HepG2 (cell line): ENCODE measurements around the gene PLEKHG4B. TPM values are rescaled to one million over a fixed set of nuclear protein-coding genes. Genes with fewer than 3 reads are reported as not detected.

Experiments used
- ATAC-seq: fragments of 200-7000 bp; cut with Tn5 transposase; 3 replicates; pipeline ENCODE4 v1.9.1; 2020; ENCODE audit warnings: mild to moderate bottlenecking, moderate library complexity
- BruUV-seq: library from RNA; stranded (reverse); fragments of 400-500 nt; replicated peaks from 2 replicates; lab custom pipeline; 2021; lab: Mats Ljungman, UMichigan
- CTCF ChIA-PET: fragments of 300-600 bp; formaldehyde crosslinking; extraction: SDS; loops from one replicate; lab custom pipeline; 2021; ENCODE audit warnings: low total read pairs, inconsistent platforms, low intra/inter-chr PET ratio; lab: Yijun Ruan, JAX
- POLR2A ChIA-PET: fragments of 350-600 bp; sonication (Branson Sonifier 250); formaldehyde crosslinking; loops from one replicate; lab custom pipeline; 2020; ENCODE audit warnings: antibody characterized with exemption, inconsistent platforms; lab: Yijun Ruan, JAX
- DNase-seq: peaks from one replicate; pipeline ENCODE4 v3.0.0-alpha.2; 2015; ENCODE audit warnings: low spot score
- FAIRE-seq: peaks from 3 replicates; lab custom pipeline; 2011; peaks lifted over from hg19 to GRCh38; lab: Jason Lieb, UNC
- H2AFZ ChIP-seq: one replicate; pipeline ENCODE4 v1.6.1; 2011; ENCODE audit warnings: low read length, inconsistent platforms
- H3K27ac ChIP-seq: fragments of 300-600 bp; 3 replicates; pipeline ENCODE4 v1.8.0; 2011; ENCODE audit warnings: mixed run types, mild to moderate bottlenecking, mixed read lengths, low read length, inconsistent platforms; ENCODE audit not compliant: insufficient read depth; ENCODE audit errors: extremely low read length
- H3K27me3 ChIP-seq, 2 experiments: fragments of 200-600 bp in 1 of 2; 2 replicates in 1 of 2; 3 replicates in 1 of 2; pipeline versions ENCODE4 v1.6.0 to v1.8.0; 2011; ENCODE audit warnings: low read length in 2 of 2, mild to moderate bottlenecking in 2 of 2, moderate library complexity in 2 of 2, inconsistent platforms in 1 of 2; ENCODE audit not compliant: insufficient read depth in 2 of 2, control insufficient read depth in 1 of 2
- H3K36me3 ChIP-seq, 2 experiments: fragments of 200-600 bp in 1 of 2; replicated peaks in 1 of 2; 2 replicates in 1 of 2; 3 replicates in 1 of 2; pipeline versions ENCODE4 v1.5.1 to v1.8.0; 2011; ENCODE audit warnings: low read length in 2 of 2, inconsistent platforms in 1 of 2; ENCODE audit not compliant: insufficient read depth in 2 of 2, control insufficient read depth in 1 of 2
- H3K4me1 ChIP-seq: 2 replicates; pipeline ENCODE4 v1.5.1; 2012; ENCODE audit warnings: low read length, inconsistent platforms; ENCODE audit not compliant: insufficient read depth
- H3K4me2 ChIP-seq: 2 replicates; pipeline ENCODE4 v1.6.0; 2011; ENCODE audit warnings: low read depth, low read length, inconsistent platforms
- H3K4me3 ChIP-seq, 3 experiments: fragments of 200-600 bp in 1 of 3; sonication (generic), shearing (Covaris generic) in 1 of 3; replicated peaks in 1 of 3; 2 replicates each; pipeline ENCODE4 v1.5.1; 2011 to 2016; ENCODE audit warnings: low read length in 3 of 3, inconsistent platforms in 2 of 3, low read depth in 2 of 3, mild to moderate bottlenecking in 2 of 3, control low read depth in 1 of 3, mixed read lengths in 1 of 3; ENCODE audit not compliant: insufficient read depth in 1 of 3
- H3K79me2 ChIP-seq: one replicate; pipeline ENCODE4 v1.6.1; 2011; ENCODE audit warnings: low read length, inconsistent platforms; ENCODE audit not compliant: insufficient read depth
- H3K9ac ChIP-seq: 2 replicates; pipeline ENCODE4 v1.6.0; 2011; ENCODE audit warnings: mild to moderate bottlenecking, low read depth, low read length, inconsistent platforms; ENCODE audit not compliant: insufficient read depth
- H3K9me3 ChIP-seq: 2 replicates; pipeline ENCODE4 v1.5.1; 2012; ENCODE audit warnings: mild to moderate bottlenecking, low read length
- H4K20me1 ChIP-seq: 2 replicates; pipeline ENCODE4 v1.6.0; 2011; ENCODE audit warnings: inconsistent platforms, mild to moderate bottlenecking, low read length, moderate library complexity; ENCODE audit not compliant: insufficient read depth
- AGO2 ChIP-seq: fragments of 200-400 bp; formaldehyde crosslinking; optimal IDR thresholded peaks from 2 replicates; pipeline ENCODE3; 2017; ENCODE audit warnings: mild to moderate bottlenecking, low read depth, low read length, moderate library complexity
- KAT2B ChIP-seq: fragments of 150-350 bp; IDR thresholded peaks from 2 replicates; pipeline ENCODE4 v1.6.1; 2014; ENCODE audit warnings: low read depth, low read length, borderline replicate concordance
- KLF6 ChIP-seq: IDR thresholded peaks from 2 replicates; pipeline ENCODE4 v1.8.0; 2016; ENCODE audit warnings: missing biosample characterization, missing genetic modification reagents
- MEIS2 ChIP-seq: sonication (generic); formaldehyde crosslinking; IDR thresholded peaks from 2 replicates; pipeline ENCODE4 v1.9.0; 2021; ENCODE audit warnings: mild to moderate bottlenecking, missing genetic modification reagents
- MXD4 ChIP-seq: IDR thresholded peaks from 2 replicates; pipeline ENCODE4 v1.6.1; 2016; ENCODE audit warnings: mild to moderate bottlenecking, missing biosample characterization, missing genetic modification reagents
- PPARG ChIP-seq: conservative IDR thresholded peaks from 2 replicates; pipeline ENCODE4 v1.6.1; 2016; ENCODE audit warnings: missing biosample characterization, missing genetic modification reagents
- RBFOX2 ChIP-seq: fragments of 200-400 bp; formaldehyde crosslinking; IDR thresholded peaks from 2 replicates; pipeline ENCODE4 v1.6.1; 2017; ENCODE audit warnings: low read depth, mild to moderate bottlenecking, low read length
- SMARCE1 ChIP-seq: fragments of 450-650 bp; IDR thresholded peaks from 2 replicates; pipeline ENCODE4 v1.6.1; 2017; ENCODE audit warnings: borderline replicate concordance
- ZNF264 ChIP-seq: sonication (generic); formaldehyde crosslinking; IDR thresholded peaks from 2 replicates; pipeline ENCODE4 v1.4.0; 2020; ENCODE audit warnings: missing genetic modification reagents
- ZNF333 ChIP-seq: sonication (generic); formaldehyde crosslinking; IDR thresholded peaks from 2 replicates; pipeline ENCODE4 v1.4.0; 2020; ENCODE audit warnings: mild to moderate bottlenecking, missing genetic modification reagents, borderline replicate concordance
- ZNF550 ChIP-seq: sonication (generic); formaldehyde crosslinking; IDR thresholded peaks from 2 replicates; pipeline ENCODE4 v1.4.0; 2020; ENCODE audit warnings: mild to moderate bottlenecking, missing genetic modification reagents, borderline replicate concordance
- ZNF841 ChIP-seq: sonication (generic); formaldehyde crosslinking; IDR thresholded peaks from 2 replicates; pipeline ENCODE4 v1.8.1; 2023; ENCODE audit warnings: missing genetic modification reagents, borderline replicate concordance
- WGBS: methylation state at CpG from one replicate; pipeline ENCODE4 v1.1.6; 2017; ENCODE audit warnings: low lambda C conversion rate; 5-methylcytosine and 5-hydroxymethylcytosine counted together
- in situ Hi-C: cut with HindIII; loops from 2 replicates; pipeline ENCODE4 v1.10.0; 2017; ENCODE audit warnings: low pct_unique_long_range_greater_than_20kb; ENCODE audit not compliant: extremely low pct_ligation_motif_present
- intact Hi-C: fragments of 100-400 bp; cut with micrococcal nuclease; formaldehyde crosslinking; loops from one replicate; pipeline ENCODE4 v1.10.0; 2022; ENCODE audit not compliant: unreplicated experiment
- polyA plus RNA-seq, 8 experiments: library from polyadenylated mRNA; depleted of rRNA in 3 of 8; stranded (reverse) in 7 of 8; unstranded in 1 of 8; fragments of >200 nt; fragmentation: Illumina TruSeq in 4 of 8; extraction: Trizol in 4 of 8; gene quantifications; 2 replicates each; pipeline versions ENCODE4 v1.2.1 to v1.2.3, GENCODE V29; 2011 to 2016; ENCODE audit warnings: low read depth in 4 of 8, missing spikeins in 1 of 8, mixed read lengths in 1 of 8; ENCODE audit not compliant: insufficient read depth in 1 of 8
- total RNA-seq, 5 experiments: library from RNA; depleted of rRNA; stranded (reverse); fragments of >200 nt; fragmentation: Illumina TruSeq; extraction: Trizol; gene quantifications; 2 replicates each; pipeline ENCODE4 v1.2.3, GENCODE V29; 2016; ENCODE audit warnings: low read depth in 1 of 5
- TF ChIP-seq, protein P1 (sequence below): sonication (generic); formaldehyde crosslinking; IDR thresholded peaks from 2 replicates; pipeline ENCODE4 v1.4.0; 2020; ENCODE audit warnings: missing genetic modification reagents
- TF ChIP-seq, protein P2 (sequence below): fragments of 450-650 bp; IDR thresholded peaks from 2 replicates; pipeline ENCODE4 v1.6.1; 2017
- TF ChIP-seq, protein P3 (sequence below): sonication (generic); formaldehyde crosslinking; conservative IDR thresholded peaks from 2 replicates; pipeline ENCODE4 v1.5.0; 2020; ENCODE audit warnings: missing genetic modification reagents
- TF ChIP-seq, protein P4 (sequence below): IDR thresholded peaks from 2 replicates; pipeline ENCODE4 v1.6.1; 2016; ENCODE audit warnings: missing genetic modification reagents, missing compliant biosample characterization

Gene PLEKHG4B
- total and polyA plus RNA-seq, 2 of the 13 experiments (the other 11 are each of a cell fraction or from before 2014, with no cell fraction given): 0.09 TPM; not detected in 1

DNA sequence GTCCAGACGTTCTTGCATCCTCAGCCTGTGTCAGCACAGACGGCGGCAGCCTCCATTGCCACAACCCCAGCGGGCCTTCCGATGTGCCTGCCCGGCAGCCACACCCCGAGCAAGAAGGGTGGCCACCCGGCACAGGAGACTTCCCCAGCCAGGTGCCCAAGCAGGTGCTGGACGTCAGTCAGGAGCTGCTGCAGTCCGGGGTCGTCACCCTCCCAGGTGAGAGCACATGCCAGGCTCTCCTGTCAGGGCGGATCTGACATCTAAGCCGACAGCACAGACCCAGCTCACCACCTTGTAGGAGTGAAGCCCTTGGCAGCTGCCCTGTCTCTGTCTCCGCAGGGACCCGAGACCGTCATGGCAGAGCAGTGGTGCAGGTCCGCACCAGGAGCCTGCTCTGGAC is 51.1 kb downstream of the PLEKHG4B start:
- no peak overlapping the region for H3K27ac ChIP-seq
- no peaks in the 10 kb centered on the region for H3K79me2 ChIP-seq
- WGBS: 0% methylated on average over 6 of the region's 17 CpGs
- no peaks in the 10 kb centered on the region for H3K4me1 ChIP-seq
- FAIRE-seq: no peak
- no peak overlapping the region for H3K4me2 ChIP-seq
- CTCF ChIA-PET: no interaction called here
- TF ChIP-seq MEIS2 (CRISPR knock-in tag) (no peak), KLF6 (CRISPR knock-in tag) (no peak), SMARCE1 (no peak), MXD4 (CRISPR knock-in tag) (no peak), ZNF333 (CRISPR knock-in tag) (no peak), KAT2B (no peak), PPARG (CRISPR knock-in tag) (no peak), ZNF264 (no peak), RBFOX2 (no peak), AGO2 (no peak), ZNF841 (CRISPR knock-in tag) (no peak), ZNF550 (CRISPR knock-in tag) (no peak)
- TF ChIP-seq, protein P1, sequence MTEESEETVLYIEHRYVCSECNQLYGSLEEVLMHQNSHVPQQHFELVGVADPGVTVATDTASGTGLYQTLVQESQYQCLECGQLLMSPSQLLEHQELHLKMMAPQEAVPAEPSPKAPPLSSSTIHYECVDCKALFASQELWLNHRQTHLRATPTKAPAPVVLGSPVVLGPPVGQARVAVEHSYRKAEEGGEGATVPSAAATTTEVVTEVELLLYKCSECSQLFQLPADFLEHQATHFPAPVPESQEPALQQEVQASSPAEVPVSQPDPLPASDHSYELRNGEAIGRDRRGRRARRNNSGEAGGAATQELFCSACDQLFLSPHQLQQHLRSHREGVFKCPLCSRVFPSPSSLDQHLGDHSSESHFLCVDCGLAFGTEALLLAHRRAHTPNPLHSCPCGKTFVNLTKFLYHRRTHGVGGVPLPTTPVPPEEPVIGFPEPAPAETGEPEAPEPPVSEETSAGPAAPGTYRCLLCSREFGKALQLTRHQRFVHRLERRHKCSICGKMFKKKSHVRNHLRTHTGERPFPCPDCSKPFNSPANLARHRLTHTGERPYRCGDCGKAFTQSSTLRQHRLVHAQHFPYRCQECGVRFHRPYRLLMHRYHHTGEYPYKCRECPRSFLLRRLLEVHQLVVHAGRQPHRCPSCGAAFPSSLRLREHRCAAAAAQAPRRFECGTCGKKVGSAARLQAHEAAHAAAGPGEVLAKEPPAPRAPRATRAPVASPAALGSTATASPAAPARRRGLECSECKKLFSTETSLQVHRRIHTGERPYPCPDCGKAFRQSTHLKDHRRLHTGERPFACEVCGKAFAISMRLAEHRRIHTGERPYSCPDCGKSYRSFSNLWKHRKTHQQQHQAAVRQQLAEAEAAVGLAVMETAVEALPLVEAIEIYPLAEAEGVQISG: no peak
- TF ChIP-seq, protein P2, sequence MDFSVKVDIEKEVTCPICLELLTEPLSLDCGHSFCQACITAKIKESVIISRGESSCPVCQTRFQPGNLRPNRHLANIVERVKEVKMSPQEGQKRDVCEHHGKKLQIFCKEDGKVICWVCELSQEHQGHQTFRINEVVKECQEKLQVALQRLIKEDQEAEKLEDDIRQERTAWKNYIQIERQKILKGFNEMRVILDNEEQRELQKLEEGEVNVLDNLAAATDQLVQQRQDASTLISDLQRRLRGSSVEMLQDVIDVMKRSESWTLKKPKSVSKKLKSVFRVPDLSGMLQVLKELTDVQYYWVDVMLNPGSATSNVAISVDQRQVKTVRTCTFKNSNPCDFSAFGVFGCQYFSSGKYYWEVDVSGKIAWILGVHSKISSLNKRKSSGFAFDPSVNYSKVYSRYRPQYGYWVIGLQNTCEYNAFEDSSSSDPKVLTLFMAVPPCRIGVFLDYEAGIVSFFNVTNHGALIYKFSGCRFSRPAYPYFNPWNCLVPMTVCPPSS: no peak
- TF ChIP-seq, protein P3, sequence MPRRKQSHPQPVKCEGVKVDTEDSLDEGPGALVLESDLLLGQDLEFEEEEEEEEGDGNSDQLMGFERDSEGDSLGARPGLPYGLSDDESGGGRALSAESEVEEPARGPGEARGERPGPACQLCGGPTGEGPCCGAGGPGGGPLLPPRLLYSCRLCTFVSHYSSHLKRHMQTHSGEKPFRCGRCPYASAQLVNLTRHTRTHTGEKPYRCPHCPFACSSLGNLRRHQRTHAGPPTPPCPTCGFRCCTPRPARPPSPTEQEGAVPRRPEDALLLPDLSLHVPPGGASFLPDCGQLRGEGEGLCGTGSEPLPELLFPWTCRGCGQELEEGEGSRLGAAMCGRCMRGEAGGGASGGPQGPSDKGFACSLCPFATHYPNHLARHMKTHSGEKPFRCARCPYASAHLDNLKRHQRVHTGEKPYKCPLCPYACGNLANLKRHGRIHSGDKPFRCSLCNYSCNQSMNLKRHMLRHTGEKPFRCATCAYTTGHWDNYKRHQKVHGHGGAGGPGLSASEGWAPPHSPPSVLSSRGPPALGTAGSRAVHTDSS (CRISPR knock-in tag): no peak
- TF ChIP-seq, protein P4, sequence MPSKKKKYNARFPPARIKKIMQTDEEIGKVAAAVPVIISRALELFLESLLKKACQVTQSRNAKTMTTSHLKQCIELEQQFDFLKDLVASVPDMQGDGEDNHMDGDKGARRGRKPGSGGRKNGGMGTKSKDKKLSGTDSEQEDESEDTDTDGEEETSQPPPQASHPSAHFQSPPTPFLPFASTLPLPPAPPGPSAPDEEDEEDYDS: no peak
- TF ChIP-seq, all 625 proteins: peak for 0
- no TSS peak for BruUV-seq
- no peak overlapping the region for H3K9ac ChIP-seq
- DNase-seq: no peak
- in situ Hi-C loops (no loop called here), intact Hi-C loops (no loop called here)
- H3K9me3 ChIP-seq: peaks cover 13% of the 10 kb centered on the region
- no peaks in the 10 kb centered on the region for H4K20me1 ChIP-seq
- H3K27me3 ChIP-seq: peaks cover 3 to 45% of the 10 kb centered on the region in 2 experiments; a peak in 3 of 5 replicates
- H3K4me3 ChIP-seq: no peak overlapping the region
- POLR2A ChIA-PET: no interaction called here
- H3K36me3 ChIP-seq: no peaks in the 10 kb centered on the region
- ATAC-seq: 0 out of 3 replicates have a peak, but pooled peaks have one; percentile 16
- no peak overlapping the region for H2AFZ ChIP-seq
